KMS-11 (cell line): ENCODE measurements around the gene CARD19.

Source experiments
- H2AFZ ChIP-seq: fragments of 200-600 bp; sonication (generic); 2 replicates; pipeline ENCODE4 v1.6.1; 2016; ENCODE audit warnings: antibody characterized with exemption, mixed run types, low read depth
- H3K27ac ChIP-seq: fragments of 200-600 bp; sonication (generic); 2 replicates; pipeline ENCODE4 v1.6.1; 2016; ENCODE audit warnings: mild to moderate bottlenecking, mixed run types
- H3K27me3 ChIP-seq: fragments of 200-600 bp; sonication (generic); 2 replicates; pipeline ENCODE4 v1.6.1; 2017; ENCODE audit warnings: mild to moderate bottlenecking, low read depth, mixed run types, moderate library complexity; ENCODE audit not compliant: insufficient read depth
- H3K36me3 ChIP-seq: fragments of 200-600 bp; sonication (generic); 2 replicates; pipeline ENCODE4 v1.6.1; 2017; ENCODE audit warnings: mild to moderate bottlenecking, mixed run types; ENCODE audit not compliant: insufficient read depth
- H3K4me1 ChIP-seq: fragments of 200-600 bp; sonication (generic); 2 replicates; pipeline ENCODE4 v1.6.1; 2016; ENCODE audit warnings: mild to moderate bottlenecking, low read depth, mixed run types; ENCODE audit not compliant: poor library complexity, severe bottlenecking
- H3K4me2 ChIP-seq: fragments of 200-600 bp; sonication (generic); 2 replicates; pipeline ENCODE4 v1.7.0; 2016; ENCODE audit warnings: mild to moderate bottlenecking, mixed run types
- H3K4me3 ChIP-seq: fragments of 200-600 bp; sonication (generic); IDR thresholded peaks from 2 replicates; pipeline ENCODE4 v1.6.1; 2017; ENCODE audit warnings: low read depth, low read length, mixed read lengths; ENCODE audit not compliant: insufficient read depth
- H3K79me2 ChIP-seq: fragments of 200-600 bp; sonication (generic); 2 replicates; pipeline ENCODE4 v1.6.1; 2016; ENCODE audit warnings: low read depth, mixed run types; ENCODE audit not compliant: insufficient read depth
- H3K9ac ChIP-seq: fragments of 200-600 bp; sonication (generic); 2 replicates; pipeline ENCODE4 v1.6.1; 2016; ENCODE audit warnings: mild to moderate bottlenecking, mixed run types
- H4K20me1 ChIP-seq: fragments of 200-600 bp; sonication (generic); 2 replicates; pipeline ENCODE4 v1.6.1; 2016; ENCODE audit warnings: mild to moderate bottlenecking, mixed run types; ENCODE audit not compliant: insufficient read depth
- CTCF ChIP-seq: fragments of 200-600 bp; sonication (generic); conservative IDR thresholded peaks from 2 replicates; pipeline ENCODE4 v1.6.1; 2017; ENCODE audit warnings: low read depth, mild to moderate bottlenecking, antibody characterized with exemption, low read length, moderate library complexity, mixed read lengths

The CARD19 gene

GRCh38 chr9:93081081-93081529 is 14.9 kb upstream of the CARD19 start:
- H3K27me3 ChIP-seq = no peaks in the 10 kb centered on the region

GRCh38 chr9:93081931-93082330 is 14.1 kb upstream of the CARD19 start:
- TF ChIP-seq CTCF = no peak
- Histone ChIP-seq H3K9ac (no peak overlapping the region), H3K4me2 (no peak overlapping the region), H3K4me3 (no peak overlapping the region), H3K27ac (no peak overlapping the region), H3K27me3 (no peaks in the 10 kb centered on the region), H4K20me1 (no peaks in the 10 kb centered on the region), H2AFZ (no peak overlapping the region), H3K4me1 (no peaks in the 10 kb centered on the region), H3K36me3 (no peaks in the 10 kb centered on the region), H3K79me2 (no peaks in the 10 kb centered on the region)

More at GRCh38 chr9:93081081-93081529, 14.9 kb upstream of the CARD19 start:
- H3K4me2 ChIP-seq = no peak overlapping the region
- H3K9ac ChIP-seq = no peak overlapping the region
- TF ChIP-seq CTCF = no peak
- H3K4me3 ChIP-seq = no peak overlapping the region
- H3K79me2 ChIP-seq = no peaks in the 10 kb centered on the region
- H3K36me3 ChIP-seq = no peaks in the 10 kb centered on the region
- H3K4me1 ChIP-seq = no peaks in the 10 kb centered on the region
- no peaks in the 10 kb centered on the region for H4K20me1 ChIP-seq
- no peak overlapping the region for H3K27ac ChIP-seq
- no peak overlapping the region for H2AFZ ChIP-seq

- Histone ChIP-seq H3K4me1 (no peaks in the 10 kb centered on the region), H3K36me3 (no peaks in the 10 kb centered on the region), H3K4me2 (no peak overlapping the region), H4K20me1 (no peaks in the 10 kb centered on the region), H2AFZ (no peak overlapping the region), H3K79me2 (no peaks in the 10 kb centered on the region), H3K4me3 (no peak overlapping the region), H3K27me3 (no peaks in the 10 kb centered on the region), H3K27ac (no peak overlapping the region), H3K9ac (no peak overlapping the region)
- no peak for TF ChIP-seq CTCF
These were observed 13.1 kb upstream of the CARD19 start for GRCh38 chr9:93082841-93083411.

DNA sequence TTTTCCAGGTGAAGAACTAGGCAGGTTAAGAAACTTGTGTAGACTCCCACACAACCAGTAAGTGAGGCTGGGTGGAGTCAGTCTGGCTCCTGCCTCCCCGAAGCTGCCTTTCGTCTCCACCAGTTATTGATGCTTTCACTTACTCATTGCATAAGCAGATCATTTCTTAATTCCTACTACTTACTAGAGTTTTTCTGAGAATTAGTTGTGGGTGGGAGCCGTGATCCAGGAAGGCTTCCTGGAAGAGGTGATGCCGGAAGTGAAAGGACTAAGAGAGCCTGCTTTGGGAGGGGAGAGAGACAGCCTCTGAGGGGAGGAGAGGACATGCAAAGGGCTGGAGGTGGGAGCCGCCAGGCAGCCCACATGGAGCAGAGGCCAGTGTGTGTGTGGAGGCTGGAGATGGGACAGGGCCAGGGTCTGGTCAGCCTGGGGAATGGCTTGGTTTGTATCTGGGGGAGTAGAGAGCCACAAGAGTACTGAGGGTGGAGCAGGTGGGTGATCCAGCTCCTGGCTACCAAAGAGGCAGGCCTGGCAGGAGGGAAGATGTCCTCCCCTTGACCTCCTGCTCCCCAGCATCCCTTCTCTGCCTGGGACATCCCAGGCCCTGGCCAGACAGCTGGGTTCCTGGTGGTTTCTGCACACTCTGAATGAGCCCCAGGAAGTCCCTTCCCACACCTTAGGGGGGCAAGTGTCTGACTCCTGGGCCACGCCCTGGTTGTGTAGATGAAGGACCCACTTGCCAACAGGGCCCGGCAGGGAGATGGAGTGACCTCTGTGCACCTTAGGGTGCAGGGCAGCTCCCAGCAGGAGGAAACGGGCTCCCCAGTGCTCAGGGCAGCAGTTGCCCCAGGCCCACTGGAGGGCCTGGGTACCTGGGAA is 12.2 kb upstream of the CARD19 start:
- Histone ChIP-seq H3K4me3 (no peak overlapping the region), H2AFZ (no peak overlapping the region), H3K4me1 (no peaks in the 10 kb centered on the region), H4K20me1 (no peaks in the 10 kb centered on the region), H3K27ac (no peak overlapping the region), H3K9ac (no peak overlapping the region), H3K4me2 (no peak overlapping the region), H3K79me2 (no peaks in the 10 kb centered on the region), H3K36me3 (no peaks in the 10 kb centered on the region), H3K27me3 (no peaks in the 10 kb centered on the region)
- TF ChIP-seq CTCF = no peak
